PC-3 (cell line): ENCODE data around the gene GPC6. TPM values are rescaled to one million over a fixed set of nuclear protein-coding genes. Genes with fewer than 3 reads are reported as not detected.
A peak's percentile ranks its signal among the peaks of the same experiment; 100 is the strongest.

Source experiments
- ATAC-seq: fragments of 200-7000 bp; cut with Tn5 transposase; 2 replicates; pipeline ENCODE4 v1.9.1; 2020; ENCODE audit warnings: mild to moderate bottlenecking, moderate library complexity
- BruUV-seq: library from RNA; stranded (reverse); fragments of 400-500 nt; replicated peaks from 2 replicates; lab custom pipeline; 2021; lab: Mats Ljungman, UMichigan
- CTCF ChIA-PET: fragments of 300-600 bp; sonication (Branson Sonifier 250); formaldehyde crosslinking; loops from one replicate; lab custom pipeline; 2022; ENCODE audit warnings: antibody characterized with exemption; lab: Charles Lee
- POLR2A ChIA-PET: fragments of 300-600 bp; sonication (Branson Sonifier 250); formaldehyde crosslinking; loops from one replicate; lab custom pipeline; 2022; ENCODE audit warnings: antibody characterized with exemption; ENCODE audit not compliant: unreplicated experiment; lab: Charles Lee
- DNase-seq: peaks from one replicate; pipeline ENCODE4 v3.0.0-alpha.2; 2015
- H2AFZ ChIP-seq: fragments of 300-600 bp; sonication (generic); 2 replicates; pipeline ENCODE4 v1.6.0; 2016; ENCODE audit warnings: antibody characterized with exemption, low read length
- H3F3A ChIP-seq: fragments of 300-600 bp; sonication (generic); one replicate; pipeline ENCODE4 v1.6.0; 2017; ENCODE audit warnings: antibody characterized with exemption, low read length, control low read depth, mild to moderate bottlenecking; ENCODE audit not compliant: unreplicated experiment
- H3K27ac ChIP-seq: fragments of 300-600 bp; sonication (generic); 2 replicates; pipeline ENCODE4 v1.5.1; 2016; ENCODE audit warnings: mild to moderate bottlenecking, low read length
- H3K27me3 ChIP-seq: fragments of 300-600 bp; sonication (generic); 2 replicates; pipeline ENCODE4 v1.6.1; 2016; ENCODE audit warnings: low read length, mixed read lengths
- H3K36me3 ChIP-seq: fragments of 300-600 bp; sonication (generic); 2 replicates; pipeline ENCODE4 v1.6.1; 2016; ENCODE audit warnings: low read depth, mixed run types, low read length, mixed read lengths
- H3K4me1 ChIP-seq: fragments of 300-600 bp; sonication (generic); 2 replicates; pipeline ENCODE4 v1.5.1; 2016; ENCODE audit warnings: low read length; ENCODE audit not compliant: insufficient read depth
- H3K4me2 ChIP-seq: fragments of 300-600 bp; sonication (generic); 2 replicates; pipeline ENCODE4 v1.6.0; 2016; ENCODE audit warnings: low read length
- H3K4me3 ChIP-seq: fragments of 300-600 bp; sonication (generic); 2 replicates; pipeline ENCODE4 v1.5.1; 2016; ENCODE audit warnings: mild to moderate bottlenecking, low read length, mixed read lengths
- H3K79me2 ChIP-seq: fragments of 300-600 bp; sonication (generic); 2 replicates; pipeline ENCODE4 v1.6.1; 2017; ENCODE audit warnings: low read length, mixed read lengths
- H3K9ac ChIP-seq: fragments of 300-600 bp; sonication (generic); 2 replicates; pipeline ENCODE4 v1.6.0; 2016; ENCODE audit warnings: mild to moderate bottlenecking, low read length
- H3K9me2 ChIP-seq: fragments of 300-600 bp; sonication (generic); replicated peaks from 2 replicates; pipeline ENCODE4 v1.6.1; 2016; ENCODE audit warnings: mixed run types, low read length, mixed read lengths
- H3K9me3 ChIP-seq: fragments of 300-600 bp; sonication (generic); 2 replicates; pipeline ENCODE4 v1.6.1; 2016; ENCODE audit warnings: low read length, mixed read lengths
- H4K20me1 ChIP-seq: fragments of 300-600 bp; sonication (generic); 2 replicates; pipeline ENCODE4 v1.6.1; 2016; ENCODE audit warnings: low read length, mixed read lengths
- CTCF ChIP-seq: fragments of 300-600 bp; sonication (generic); conservative IDR thresholded peaks from 2 replicates; pipeline ENCODE4 v1.5.1; 2017; ENCODE audit warnings: antibody characterized with exemption, low read depth, mild to moderate bottlenecking, low read length
- EZH2 ChIP-seq: fragments of 300-600 bp; sonication (generic); IDR thresholded peaks from one replicate; pipeline ENCODE4 v1.6.1; 2017; ENCODE audit warnings: antibody characterized with exemption, mild to moderate bottlenecking, low read length; ENCODE audit not compliant: unreplicated experiment
- EZH2phosphoT487 ChIP-seq: fragments of 300-600 bp; sonication (generic); IDR thresholded peaks from 2 replicates; pipeline ENCODE4 v1.6.1; 2018; ENCODE audit warnings: mild to moderate bottlenecking, antibody characterized with exemption, low read length, borderline replicate concordance
- intact Hi-C: fragments of 100-400 bp; cut with micrococcal nuclease; formaldehyde crosslinking; loops from 2 replicates; pipeline ENCODE4 v1.9.0; 2023
- total RNA-seq: library from RNA; depleted of rRNA; stranded (reverse); fragments of >200 nt; gene quantifications from 2 replicates; pipeline ENCODE4 v1.2.3, GENCODE V29; 2014

Gene GPC6
- total RNA-seq, 1 experiment from 2014 or later = 3.5 TPM

DNA sequence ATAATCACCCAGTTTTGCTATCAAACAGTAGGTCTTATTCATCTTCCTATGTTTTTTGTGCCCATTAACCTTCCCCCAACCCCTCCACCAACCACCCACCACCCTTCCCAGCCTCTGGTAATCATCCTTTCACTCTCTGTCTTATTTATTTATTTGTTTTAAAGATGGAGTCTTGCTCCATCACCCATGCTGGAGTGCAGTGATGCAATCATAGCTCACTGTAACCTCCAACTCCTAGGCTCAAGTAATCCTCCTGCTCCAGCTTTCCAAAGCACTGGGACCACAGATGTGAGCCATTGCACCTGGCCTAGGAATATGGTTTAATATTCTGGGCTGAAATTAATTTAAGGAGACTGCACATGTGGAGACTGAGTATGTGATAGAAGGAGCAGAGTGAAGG, 527.0 kb downstream of the GPC6 start:
- Histone ChIP-seq H3K27ac (no peak overlapping the region), H2AFZ (no peak overlapping the region), H3K4me3 (no peak overlapping the region), H3K9ac (no peak overlapping the region), H3K4me1 (peaks cover 6% of the 10 kb centered on the region), H3F3A (no peaks in the 10 kb centered on the region), H3K9me3 (no peaks in the 10 kb centered on the region), H4K20me1 (no peaks in the 10 kb centered on the region), H3K9me2 (no peaks in the 10 kb centered on the region), H3K79me2 (no peaks in the 10 kb centered on the region), H3K27me3 (no peaks in the 10 kb centered on the region), H3K4me2 (no peak overlapping the region), H3K36me3 (no peaks in the 10 kb centered on the region)
- ATAC-seq (no peak), DNase-seq (no peak)
- TF ChIP-seq CTCF (no peak), EZH2phosphoT487 (no peak), EZH2 (no peak)
- intact Hi-C loops = no loop called here
- no TSS peak for BruUV-seq
- POLR2A ChIA-PET = no interaction called here
- CTCF ChIA-PET = no interaction called here

GRCh38 chr13:93755341-93755740, 528.7 kb downstream of the GPC6 start:
- no peak overlapping the region for H3K4me2 ChIP-seq
- no TSS peak for BruUV-seq
- H3K27me3 ChIP-seq = no peaks in the 10 kb centered on the region
- DNase-seq (no peak), ATAC-seq (no peak)
- ChIA-PET CTCF (interaction anchor here (0.5 kb wide), 1 partner anchor 563 kb away, joined by 3 read pairs; no protein-coding TSS in a partner anchor), POLR2A (no interaction called here)
- TF ChIP-seq EZH2 = no peak
- no peak for TF ChIP-seq EZH2phosphoT487
- no peaks in the 10 kb centered on the region for H4K20me1 ChIP-seq
- no peak overlapping the region for H3K4me3 ChIP-seq
- peaks cover 12% of the 10 kb centered on the region for H3K4me1 ChIP-seq
- H3K27ac ChIP-seq = no peak overlapping the region
- H3K9ac ChIP-seq = no peak overlapping the region
- H3K9me3 ChIP-seq = no peaks in the 10 kb centered on the region
- no peaks in the 10 kb centered on the region for H3F3A ChIP-seq
- no peaks in the 10 kb centered on the region for H3K79me2 ChIP-seq
- intact Hi-C loops = no loop called here
- no peaks in the 10 kb centered on the region for H3K9me2 ChIP-seq
- no peaks in the 10 kb centered on the region for H3K36me3 ChIP-seq
- H2AFZ ChIP-seq = no peak overlapping the region

DNA sequence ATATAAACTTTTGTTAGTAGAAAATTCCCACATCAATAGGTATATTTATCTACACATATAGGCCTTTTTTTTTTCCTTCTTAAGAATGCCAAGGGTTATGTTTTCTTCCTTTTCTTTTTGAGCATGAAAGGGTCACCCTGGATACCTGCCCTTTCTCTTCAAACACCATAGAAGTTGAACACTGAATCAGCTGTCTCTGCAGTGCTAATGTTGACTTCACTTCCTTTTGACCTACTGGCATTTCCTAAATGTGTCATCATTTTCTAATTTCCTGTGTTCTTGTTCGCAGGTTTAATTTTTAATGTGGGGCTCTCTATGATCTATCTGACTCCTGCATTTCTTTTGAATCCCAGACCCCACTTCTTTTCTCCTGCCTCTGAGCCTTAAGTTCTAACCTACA, 532.0 kb downstream of the GPC6 start:
- Histone ChIP-seq H3K4me2 (peak overlapping the region; percentile 38; the same call in 1 of the 2 replicates), H3K79me2 (no peaks in the 10 kb centered on the region), H3K9ac (no peak overlapping the region), H3K36me3 (no peaks in the 10 kb centered on the region), H4K20me1 (no peaks in the 10 kb centered on the region), H3K4me3 (no peak overlapping the region), H2AFZ (no peak overlapping the region), H3K9me2 (no peaks in the 10 kb centered on the region), H3K9me3 (no peaks in the 10 kb centered on the region), H3K27me3 (no peaks in the 10 kb centered on the region), H3K27ac (no peak overlapping the region), H3F3A (no peaks in the 10 kb centered on the region), H3K4me1 (peaks cover 12% of the 10 kb centered on the region)
- DNase-seq (peak; percentile 42), ATAC-seq (peak; percentile 77)
- no peak for TF ChIP-seq EZH2
- TF ChIP-seq CTCF = no peak
- no peak for TF ChIP-seq EZH2phosphoT487
- intact Hi-C loops = no loop called here
- no TSS peak for BruUV-seq
- ChIA-PET CTCF (interaction anchor here (0.5 kb wide), 1 partner anchor 677 kb away, joined by 3 read pairs; no protein-coding TSS in a partner anchor), POLR2A (no interaction called here)
